ENCODE results near the gene TRIO.

TRIO gene

GRCh38 chr5:14218480-14218879 is 75.3 kb downstream of the TRIO start:
- in situ Hi-C loops (cut with HindIII; ENCODE audit: low sequenced_read_pairs): no loop called here

- in situ Hi-C loops (cut with HindIII; ENCODE audit: low sequenced_read_pairs): no loop called here
Measured at GRCh38 chr5:14218897-14219573, 75.9 kb downstream of the TRIO start.

GRCh38 chr5:14219800-14220512 is 76.8 kb downstream of the TRIO start:
- in situ Hi-C loops (cut with HindIII; ENCODE audit: low sequenced_read_pairs): no loop called here

- in situ Hi-C loops (cut with HindIII; ENCODE audit: low sequenced_read_pairs): no loop called here
Measured at GRCh38 chr5:14220642-14221041, 77.5 kb downstream of the TRIO start.

- in situ Hi-C loops (cut with HindIII; ENCODE audit: low sequenced_read_pairs): no loop called here
Measured at GRCh38 chr5:14221732-14222131, 78.6 kb downstream of the TRIO start.

- in situ Hi-C loops (cut with HindIII; ENCODE audit: low sequenced_read_pairs): no loop called here
Measured at GRCh38 chr5:14222206-14222605, 79.1 kb downstream of the TRIO start.

GRCh38 chr5:14223372-14223771 is 80.2 kb downstream of the TRIO start:
- in situ Hi-C loops (cut with HindIII; ENCODE audit: low sequenced_read_pairs): no loop called here

GRCh38 chr5:14225173-14225834 is 82.2 kb downstream of the TRIO start:
- in situ Hi-C loops (cut with HindIII; ENCODE audit: low sequenced_read_pairs): no loop called here

- in situ Hi-C loops (cut with HindIII; ENCODE audit: low sequenced_read_pairs): no loop called here
Measured at GRCh38 chr5:14226149-14226548, 83.0 kb downstream of the TRIO start.

- in situ Hi-C loops (cut with HindIII; ENCODE audit: low sequenced_read_pairs): no loop called here
Measured at GRCh38 chr5:14226554-14226953, 83.4 kb downstream of the TRIO start.

- in situ Hi-C loops (cut with HindIII; ENCODE audit: low sequenced_read_pairs): no loop called here
Measured at GRCh38 chr5:14226992-14227391, 83.8 kb downstream of the TRIO start.

- in situ Hi-C loops (cut with HindIII; ENCODE audit: low sequenced_read_pairs): no loop called here
Measured at GRCh38 chr5:14227513-14227912, 84.4 kb downstream of the TRIO start.

GRCh38 chr5:14228219-14228618 is 85.1 kb downstream of the TRIO start:
- in situ Hi-C loops (cut with HindIII; ENCODE audit: low sequenced_read_pairs): no loop called here

- in situ Hi-C loops (cut with HindIII; ENCODE audit: low sequenced_read_pairs): no loop called here
Measured at GRCh38 chr5:14229181-14229580, 86.0 kb downstream of the TRIO start.

- in situ Hi-C loops (cut with HindIII; ENCODE audit: low sequenced_read_pairs): loop anchor here (10.0 kb wide), 1 partner anchor 55 kb away; no protein-coding TSS in a partner anchor
Measured at GRCh38 chr5:14229734-14230133, 86.6 kb downstream of the TRIO start.

- in situ Hi-C loops (cut with HindIII; ENCODE audit: low sequenced_read_pairs): loop anchor here (10.0 kb wide), 1 partner anchor 56 kb away; no protein-coding TSS in a partner anchor
Measured at GRCh38 chr5:14231156-14231555, 88.0 kb downstream of the TRIO start.

- in situ Hi-C loops (cut with HindIII; ENCODE audit: low sequenced_read_pairs): loop anchor here (10.0 kb wide), 1 partner anchor 57 kb away; no protein-coding TSS in a partner anchor
Measured at GRCh38 chr5:14231890-14232289, 88.7 kb downstream of the TRIO start.

GRCh38 chr5:14234204-14234603 is 91.1 kb downstream of the TRIO start:
- in situ Hi-C loops (cut with HindIII; ENCODE audit: low sequenced_read_pairs): loop anchor here (10.0 kb wide), 1 partner anchor 59 kb away; no protein-coding TSS in a partner anchor

- in situ Hi-C loops (cut with HindIII; ENCODE audit: low sequenced_read_pairs): loop anchor here (10.0 kb wide), 1 partner anchor 61 kb away; no protein-coding TSS in a partner anchor
Measured at GRCh38 chr5:14235872-14236271, 92.7 kb downstream of the TRIO start.

- in situ Hi-C loops (cut with HindIII; ENCODE audit: low sequenced_read_pairs): loop anchor here (10.0 kb wide), 1 partner anchor 62 kb away; no protein-coding TSS in a partner anchor
Measured at GRCh38 chr5:14236757-14237156, 93.6 kb downstream of the TRIO start.

- in situ Hi-C loops (cut with HindIII; ENCODE audit: low sequenced_read_pairs): loop anchor here (10.0 kb wide), 1 partner anchor 63 kb away; no protein-coding TSS in a partner anchor
Measured at GRCh38 chr5:14237317-14238086, 94.4 kb downstream of the TRIO start.

All from endothelial cell of hepatic sinusoid (primary cell).